ENCODE measurements around the gene OLFM2. TPM values are rescaled to one million over a fixed set of nuclear protein-coding genes. Genes with fewer than 3 reads are reported as not detected.

The OLFM2 gene
- total and polyA plus RNA-seq, 9 of the 15 experiments (the other 6 are each of a cell fraction or from before 2014, with no cell fraction given): 0.10 to 0.33 (median 0.23) TPM; not detected in 4

DNA sequence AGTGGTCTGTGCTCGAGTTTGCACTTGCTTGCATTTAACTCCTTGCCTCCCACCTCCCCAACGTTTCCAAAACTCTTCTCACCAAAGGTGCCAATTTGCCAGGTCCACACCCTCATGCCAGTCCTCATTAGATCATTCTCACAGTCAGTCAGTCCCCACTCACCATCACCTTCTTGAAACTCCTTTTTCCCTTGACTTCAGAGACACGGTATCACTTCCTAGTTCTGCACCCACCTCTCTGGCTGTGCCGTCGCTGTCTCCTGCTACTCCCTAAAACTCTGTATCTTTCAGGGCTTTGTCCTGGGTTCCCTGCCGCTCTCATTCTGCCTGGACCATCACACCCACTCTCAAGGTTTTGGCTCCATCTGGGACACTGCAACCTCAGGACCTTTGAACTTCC is 19.6 kb downstream of the OLFM2 start:
- no peak overlapping the region for H3K27ac ChIP-seq (ENCODE audit: extremely low read depth, low read depth, low read length)
- peaks cover 0 to 22% of the 10 kb centered on the region in 2 experiments; a peak in 4 of 5 replicates for H3K27me3 ChIP-seq (ENCODE audit: control insufficient read depth in 2 of 2, insufficient read depth in 2 of 2, low read length in 2 of 2)
- H3K4me2 ChIP-seq (ENCODE audit: insufficient read depth, low read length): peak overlapping the region; percentile 3; the same call in 1 of the 2 replicates
- TF ChIP-seq PHB (CRISPR knock-in tag; IDR thresholded peaks at IDR 0.05) (no peak), SIX5 (IDR thresholded peaks at IDR 0.05; ENCODE audit: borderline replicate concordance in 1 of 2, insufficient read depth in 1 of 2, low read depth in 1 of 2, low read length in 2 of 2) (no peak), IRF2 (CRISPR knock-in tag; IDR thresholded peaks at IDR 0.05) (no peak)
- TF ChIP-seq, protein P1, sequence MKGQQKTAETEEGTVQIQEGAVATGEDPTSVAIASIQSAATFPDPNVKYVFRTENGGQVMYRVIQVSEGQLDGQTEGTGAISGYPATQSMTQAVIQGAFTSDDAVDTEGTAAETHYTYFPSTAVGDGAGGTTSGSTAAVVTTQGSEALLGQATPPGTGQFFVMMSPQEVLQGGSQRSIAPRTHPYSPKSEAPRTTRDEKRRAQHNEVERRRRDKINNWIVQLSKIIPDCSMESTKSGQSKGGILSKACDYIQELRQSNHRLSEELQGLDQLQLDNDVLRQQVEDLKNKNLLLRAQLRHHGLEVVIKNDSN (CRISPR knock-in tag; IDR thresholded peaks at IDR 0.05): no peak
- TF ChIP-seq, protein P2, sequence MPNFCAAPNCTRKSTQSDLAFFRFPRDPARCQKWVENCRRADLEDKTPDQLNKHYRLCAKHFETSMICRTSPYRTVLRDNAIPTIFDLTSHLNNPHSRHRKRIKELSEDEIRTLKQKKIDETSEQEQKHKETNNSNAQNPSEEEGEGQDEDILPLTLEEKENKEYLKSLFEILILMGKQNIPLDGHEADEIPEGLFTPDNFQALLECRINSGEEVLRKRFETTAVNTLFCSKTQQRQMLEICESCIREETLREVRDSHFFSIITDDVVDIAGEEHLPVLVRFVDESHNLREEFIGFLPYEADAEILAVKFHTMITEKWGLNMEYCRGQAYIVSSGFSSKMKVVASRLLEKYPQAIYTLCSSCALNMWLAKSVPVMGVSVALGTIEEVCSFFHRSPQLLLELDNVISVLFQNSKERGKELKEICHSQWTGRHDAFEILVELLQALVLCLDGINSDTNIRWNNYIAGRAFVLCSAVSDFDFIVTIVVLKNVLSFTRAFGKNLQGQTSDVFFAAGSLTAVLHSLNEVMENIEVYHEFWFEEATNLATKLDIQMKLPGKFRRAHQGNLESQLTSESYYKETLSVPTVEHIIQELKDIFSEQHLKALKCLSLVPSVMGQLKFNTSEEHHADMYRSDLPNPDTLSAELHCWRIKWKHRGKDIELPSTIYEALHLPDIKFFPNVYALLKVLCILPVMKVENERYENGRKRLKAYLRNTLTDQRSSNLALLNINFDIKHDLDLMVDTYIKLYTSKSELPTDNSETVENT (CRISPR knock-in tag; IDR thresholded peaks at IDR 0.05): no peak
- TF ChIP-seq, protein P3, sequence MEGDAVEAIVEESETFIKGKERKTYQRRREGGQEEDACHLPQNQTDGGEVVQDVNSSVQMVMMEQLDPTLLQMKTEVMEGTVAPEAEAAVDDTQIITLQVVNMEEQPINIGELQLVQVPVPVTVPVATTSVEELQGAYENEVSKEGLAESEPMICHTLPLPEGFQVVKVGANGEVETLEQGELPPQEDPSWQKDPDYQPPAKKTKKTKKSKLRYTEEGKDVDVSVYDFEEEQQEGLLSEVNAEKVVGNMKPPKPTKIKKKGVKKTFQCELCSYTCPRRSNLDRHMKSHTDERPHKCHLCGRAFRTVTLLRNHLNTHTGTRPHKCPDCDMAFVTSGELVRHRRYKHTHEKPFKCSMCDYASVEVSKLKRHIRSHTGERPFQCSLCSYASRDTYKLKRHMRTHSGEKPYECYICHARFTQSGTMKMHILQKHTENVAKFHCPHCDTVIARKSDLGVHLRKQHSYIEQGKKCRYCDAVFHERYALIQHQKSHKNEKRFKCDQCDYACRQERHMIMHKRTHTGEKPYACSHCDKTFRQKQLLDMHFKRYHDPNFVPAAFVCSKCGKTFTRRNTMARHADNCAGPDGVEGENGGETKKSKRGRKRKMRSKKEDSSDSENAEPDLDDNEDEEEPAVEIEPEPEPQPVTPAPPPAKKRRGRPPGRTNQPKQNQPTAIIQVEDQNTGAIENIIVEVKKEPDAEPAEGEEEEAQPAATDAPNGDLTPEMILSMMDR (IDR thresholded peaks at IDR 0.05 in 2 of 3, conservative IDR thresholded peaks at IDR 0.05 in 1 of 3; ENCODE audit: insufficient read depth in 2 of 3, low read depth in 1 of 3, low read length in 3 of 3): no peak
- H3K4me3 ChIP-seq: no peak overlapping the region
- in situ Hi-C loops (cut with MboI) (no loop called here), intact Hi-C loops (cut with micrococcal nuclease) (loop anchor here (10.0 kb wide), 1 partner anchor 292 kb away; the partner anchor contains the start of gene ZNF561)
- H3K4me1 ChIP-seq (replicated peaks in 1 of 2; ENCODE audit: control insufficient read depth in 2 of 2, insufficient read depth in 2 of 2, low read length in 2 of 2): peaks cover 6 to 20% of the 10 kb centered on the region in 2 experiments; a peak in 4 of 5 replicates
- ATAC-seq (no peak), DNase-seq (ENCODE audit: extremely low read depth in 1 of 4, low spot score in 3 of 4) (no peak), FAIRE-seq (no peak)
- peak overlapping the region; percentile 67; the same call in 1 of the 2 replicates for H2AFZ ChIP-seq (ENCODE audit: low read depth, low read length)
- WGBS (ENCODE audit: insufficient coverage, low coverage, missing lambda C conversion rate): 27% methylated on average over 6 of the region's 6 CpGs
- BruUV-seq (replicated peaks): no TSS peak
- CTCF ChIA-PET (ENCODE audit: low intra/inter-chr PET ratio): interaction anchor here (0.6 kb wide), 1 partner anchor 15 kb away, joined by 3 read pairs; no protein-coding TSS in a partner anchor
- H3K79me2 ChIP-seq (ENCODE audit: control insufficient read depth, insufficient read depth, low read length): no peaks in the 10 kb centered on the region
- H3K9ac ChIP-seq (ENCODE audit: insufficient read depth in 1 of 2, low read depth in 2 of 2, low read length in 2 of 2): no peak overlapping the region; a peak in 1 of 4 replicates
- H3K9me1 ChIP-seq (ENCODE audit: control insufficient read depth, insufficient read depth, low read length): no peaks in the 10 kb centered on the region
- H4K20me1 ChIP-seq (replicated peaks; ENCODE audit: control insufficient read depth, insufficient read depth, low read length): no peaks in the 10 kb centered on the region
- POLR2A ChIA-PET: interaction anchor here (0.6 kb wide), 1 partner anchor 89 kb away, joined by 3 read pairs; the partner anchor contains the start of gene UBL5
- H3K9me3 ChIP-seq (replicated peaks; ENCODE audit: control insufficient read depth, insufficient read depth, low read depth, low read length): no peaks in the 10 kb centered on the region
- no peaks in the 10 kb centered on the region for H3K36me3 ChIP-seq (ENCODE audit: control insufficient read depth, insufficient read depth, low read length)
